ENCODE data around the gene ERMN.

GRCh38 chr2:157309878-157310277 lies 15.7 kb downstream of the ERMN start:
- no peak for TF ChIP-seq CTCF (IDR thresholded peaks at IDR 0.05)
- TF ChIP-seq POLR2A (IDR thresholded peaks at IDR 0.05) = no peak
